SK-N-SH (cell line): Measurements from ENCODE around the gene RBM15B. TPM values are rescaled to one million over a fixed set of nuclear protein-coding genes. Genes with fewer than 3 reads are reported as not detected.

Experiments used
- CTCF ChIA-PET: fragments of 300-600, 350-600 bp; formaldehyde crosslinking; extraction: SDS; loops from one replicate; lab custom pipeline; 2021; lab: Yijun Ruan, JAX
- POLR2A ChIA-PET: fragments of 350-600 bp; sonication (Branson Sonifier 250); formaldehyde crosslinking; extraction: SDS; loops from one replicate; lab custom pipeline; 2020; ENCODE audit warnings: antibody characterized with exemption, inconsistent platforms; lab: Yijun Ruan, JAX
- DNase-seq: peaks from one replicate; pipeline ENCODE4 v3.0.0; 2012
- H2AFZ ChIP-seq: fragments of 200-600 bp; sonication (generic); 2 replicates; pipeline ENCODE4 v1.8.1; 2016; ENCODE audit warnings: antibody characterized with exemption, mild to moderate bottlenecking, low read depth
- H3F3A ChIP-seq: fragments of 200-600 bp; sonication (generic); replicated peaks from 2 replicates; pipeline ENCODE3; 2016; ENCODE audit warnings: antibody characterized with exemption, mild to moderate bottlenecking; ENCODE audit not compliant: insufficient read depth
- H3K27ac ChIP-seq, 2 experiments: fragments of 200-500 bp in 1 of 2; fragments of 200-600 bp in 1 of 2; sonication (Bioruptor generic) in 1 of 2; sonication (generic), shearing (Covaris generic) in 1 of 2; 2 replicates each; pipeline versions ENCODE4 v1.5.1 to v1.6.1; 2014 to 2016; ENCODE audit warnings: low read depth in 2 of 2, inconsistent platforms in 1 of 2, low read length in 1 of 2, mild to moderate bottlenecking in 1 of 2, mixed read lengths in 1 of 2
- H3K27me3 ChIP-seq: fragments of 200-600 bp; sonication (generic), shearing (Covaris generic); 2 replicates; pipeline ENCODE4 v1.6.1; 2016; ENCODE audit warnings: mixed run types; ENCODE audit not compliant: insufficient read depth
- H3K36me3 ChIP-seq, 2 experiments: fragments of 200-500 bp in 1 of 2; fragments of 200-600 bp in 1 of 2; sonication (Bioruptor generic) in 1 of 2; sonication (generic) in 1 of 2; replicated peaks in 1 of 2; 2 replicates each; pipeline versions ENCODE3 to v1.5.1; 2014 to 2016; ENCODE audit warnings: low read length in 1 of 2, mild to moderate bottlenecking in 1 of 2; ENCODE audit not compliant: insufficient read depth in 2 of 2, control insufficient read depth in 1 of 2
- H3K4me1 ChIP-seq, 2 experiments: fragments of 200-500 bp in 1 of 2; fragments of 200-600 bp in 1 of 2; sonication (Bioruptor generic) in 1 of 2; sonication (generic), shearing (Covaris generic) in 1 of 2; 2 replicates each; pipeline versions ENCODE4 v1.5.1 to v1.6.1; 2014 to 2016; ENCODE audit warnings: low read depth in 1 of 2, low read length in 1 of 2, mixed run types in 1 of 2; ENCODE audit not compliant: insufficient read depth in 2 of 2, control insufficient read depth in 1 of 2
- H3K4me2 ChIP-seq: fragments of 200-600 bp; sonication (generic), shearing (Covaris generic); 2 replicates; pipeline ENCODE4 v1.6.1; 2017; ENCODE audit warnings: mixed run types
- H3K4me3 ChIP-seq, 2 experiments: fragments of 200-500 bp in 1 of 2; fragments of 200-600 bp in 1 of 2; sonication (Bioruptor generic) in 1 of 2; sonication (generic), shearing (Covaris generic) in 1 of 2; 2 replicates each; pipeline versions ENCODE4 v1.5.1 to v1.8.1; 2014 to 2016; ENCODE audit warnings: low read depth in 2 of 2, inconsistent platforms in 1 of 2, low read length in 1 of 2, mild to moderate bottlenecking in 1 of 2, mixed read lengths in 1 of 2, moderate library complexity in 1 of 2
- H3K79me2 ChIP-seq: fragments of 200-600 bp; sonication (generic); 2 replicates; pipeline ENCODE4 v1.8.1; 2017; ENCODE audit warnings: mild to moderate bottlenecking; ENCODE audit not compliant: insufficient read depth
- H3K9ac ChIP-seq: fragments of 200-600 bp; sonication (generic); 2 replicates; pipeline ENCODE4 v1.6.1; 2017; ENCODE audit warnings: mixed run types
- H3K9me2 ChIP-seq: fragments of 200-600 bp; sonication (generic); 2 replicates; pipeline ENCODE4 v1.6.1; 2017; ENCODE audit warnings: mixed run types
- H3K9me3 ChIP-seq: fragments of 200-600 bp; sonication (generic); 2 replicates; pipeline ENCODE4 v1.6.1; 2017; ENCODE audit warnings: mixed run types, mild to moderate bottlenecking, moderate library complexity
- H4K20me1 ChIP-seq: fragments of 200-600 bp; sonication (generic); 2 replicates; pipeline ENCODE4 v1.6.1; 2017; ENCODE audit warnings: mild to moderate bottlenecking, mixed run types; ENCODE audit not compliant: insufficient read depth
- CTCF ChIP-seq: fragments of 200-600 bp; sonication (generic); IDR thresholded peaks from 2 replicates; pipeline ENCODE4 v1.6.1; 2017; ENCODE audit warnings: antibody characterized with exemption, mild to moderate bottlenecking, moderate library complexity
- EP300 ChIP-seq, 2 experiments: IDR thresholded peaks; 2 replicates each; pipeline versions ENCODE4 v1.4.0 to v1.6.1; 2012; ENCODE audit warnings: borderline replicate concordance in 1 of 2, low read depth in 1 of 2, low read length in 1 of 2
- GABPA ChIP-seq: IDR thresholded peaks from 2 replicates; pipeline ENCODE4 v1.4.0; 2012; ENCODE audit warnings: low read depth, mild to moderate bottlenecking
- MEF2A ChIP-seq: IDR thresholded peaks from 2 replicates; pipeline ENCODE4 v1.4.0; 2012; ENCODE audit warnings: low read depth, borderline replicate concordance
- MXI1 ChIP-seq: IDR thresholded peaks from 2 replicates; pipeline ENCODE4 v1.6.1; 2012; ENCODE audit warnings: mild to moderate bottlenecking, low read depth, low read length, improper control_type of control experiment
- NFIC ChIP-seq: IDR thresholded peaks from 2 replicates; pipeline ENCODE4 v1.4.0; 2012; ENCODE audit warnings: borderline replicate concordance
- NRF1 ChIP-seq: IDR thresholded peaks from 2 replicates; pipeline ENCODE4 v1.6.1; 2012; ENCODE audit warnings: low read depth, mild to moderate bottlenecking, low read length
- PBX3 ChIP-seq: IDR thresholded peaks from 2 replicates; pipeline ENCODE4; 2012
- POLR2AphosphoS5 ChIP-seq: IDR thresholded peaks from 2 replicates; pipeline ENCODE4 v1.6.1; 2012; ENCODE audit warnings: low read depth, low read length
- RAD21 ChIP-seq: IDR thresholded peaks from 2 replicates; pipeline ENCODE4 v1.6.1; 2012; ENCODE audit warnings: mild to moderate bottlenecking, low read length
- RCOR1 ChIP-seq: fragments of 150-350 bp; IDR thresholded peaks from 2 replicates; pipeline ENCODE4 v1.6.1; 2017; ENCODE audit warnings: antibody characterized with exemption, low read length
- SIN3A ChIP-seq: IDR thresholded peaks from 2 replicates; pipeline ENCODE4 v1.6.1; 2012; ENCODE audit warnings: low read depth, mild to moderate bottlenecking, low read length, moderate library complexity, borderline replicate concordance
- TCF12 ChIP-seq: IDR thresholded peaks from 2 replicates; pipeline ENCODE4 v1.4.0; 2012
- TEAD4 ChIP-seq: IDR thresholded peaks from 2 replicates; pipeline ENCODE4 v1.4.0; 2012; ENCODE audit warnings: mild to moderate bottlenecking, borderline replicate concordance; ENCODE audit not compliant: insufficient read depth
- USF1 ChIP-seq: IDR thresholded peaks from 2 replicates; pipeline ENCODE4 v1.4.0; 2012; ENCODE audit warnings: low read depth, borderline replicate concordance
- YY1 ChIP-seq: IDR thresholded peaks from 2 replicates; pipeline ENCODE4 v1.4.0; 2012; ENCODE audit warnings: low read depth, mild to moderate bottlenecking
- ZBTB33 ChIP-seq: IDR thresholded peaks from 2 replicates; pipeline ENCODE4 v1.4.0; 2012; ENCODE audit warnings: low read depth, borderline replicate concordance
- WGBS: methylation state at CpG from one replicate; pipeline ENCODE4 v1.1.6; 2017; ENCODE audit warnings: low lambda C conversion rate; 5-methylcytosine and 5-hydroxymethylcytosine counted together
- polyA plus RNA-seq, 3 experiments: library from polyadenylated mRNA; depleted of rRNA; stranded (reverse); fragments of >200 nt; gene quantifications; 2 replicates each; pipeline ENCODE4 v1.2.3, GENCODE V29; 2012

The RBM15B gene
- polyA plus RNA-seq, 1 of the 3 experiments (the other 2 are of a cell fraction), result 17.0 TPM

GRCh38 chr3:51429138-51429537 is 38.1 kb downstream of the RBM15B start:
- H3K9ac ChIP-seq, result no peak overlapping the region
- H3K4me3 ChIP-seq, result no peak overlapping the region
- 100% methylated on average over 3 of the region's 3 CpGs for WGBS
- no peaks in the 10 kb centered on the region for H3K4me1 ChIP-seq
- no peak for DNase-seq
- no peaks in the 10 kb centered on the region for H3K9me2 ChIP-seq
- POLR2A ChIA-PET, result no interaction called here
- H3K27me3 ChIP-seq, result no peaks in the 10 kb centered on the region
- peaks cover 35 to 48% of the 10 kb centered on the region in 2 experiments for H3K36me3 ChIP-seq
- TF ChIP-seq GABPA, result no peak
- no peak for TF ChIP-seq MXI1
- TF ChIP-seq NFIC, result no peak
- no peak for TF ChIP-seq RCOR1
- TF ChIP-seq RAD21, result no peak
- no peak for TF ChIP-seq TCF12
- TF ChIP-seq CTCF, result no peak
- TF ChIP-seq PBX3, result no peak
- no peak for TF ChIP-seq USF1
- no peak for TF ChIP-seq POLR2AphosphoS5
- no peak for TF ChIP-seq YY1
- TF ChIP-seq ZBTB33, result no peak
- no peak for TF ChIP-seq SIN3A
- TF ChIP-seq MEF2A, result no peak
- no peak for TF ChIP-seq TEAD4
- TF ChIP-seq NRF1, result no peak
- no peak for TF ChIP-seq EP300 (IDR thresholded peaks at IDR 0.05; ENCODE audit: borderline replicate concordance in 1 of 2, low read depth in 1 of 2, low read length in 1 of 2)
- CTCF ChIA-PET, result interaction anchor here (1.7 kb wide), 1 partner anchor 40 kb away, joined by 5 read pairs; no protein-coding TSS in a partner anchor
- 0 out of 2 replicates have a peak, but pooled peaks cover 1% of the 10 kb centered on the region for H4K20me1 ChIP-seq
- no peak overlapping the region for H3K27ac ChIP-seq
- no peak overlapping the region for H2AFZ ChIP-seq
- H3K9me3 ChIP-seq, result no peaks in the 10 kb centered on the region
- H3K79me2 ChIP-seq, result no peaks in the 10 kb centered on the region
- no peaks in the 10 kb centered on the region for H3F3A ChIP-seq
- H3K4me2 ChIP-seq, result no peak overlapping the region
